Stimulated activated CD4-positive, alpha-beta T cell treated with anti-CD3 and anti-CD28 coated beads, TNF-alpha, amount 100 ng/mL, for 1 hour (primary cell): ENCODE data around the gene USP16.
A peak's percentile ranks its signal among the peaks of the same experiment; 100 is the strongest.

Experiments
- DNase-seq, 3 donors: peaks; one replicate each; pipeline ENCODE4 v3.0.0-alpha.2; 2020; ENCODE audit warnings: low read depth in 3 of 3, low spot score in 1 of 3

USP16 gene

DNA sequence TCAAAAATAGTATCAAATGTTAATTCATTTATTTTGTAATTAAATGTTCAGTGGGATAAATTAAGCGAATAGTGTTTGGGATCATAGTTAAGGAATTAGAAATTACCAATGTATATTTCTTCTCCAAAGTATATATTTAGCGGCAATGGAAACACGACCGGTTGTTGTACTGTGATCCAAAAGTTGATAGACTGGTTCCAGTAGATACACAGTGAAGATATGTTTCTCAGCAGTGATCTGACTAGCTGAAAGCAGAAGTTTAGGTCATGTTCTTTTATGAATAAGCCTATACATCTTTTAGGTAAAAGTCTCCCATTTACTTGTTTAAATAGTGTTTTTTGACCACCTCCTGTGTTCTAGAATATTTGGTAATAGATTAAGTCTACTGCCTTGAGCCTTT is 8.8 kb downstream of the USP16 start:
- no peak for DNase-seq

DNA sequence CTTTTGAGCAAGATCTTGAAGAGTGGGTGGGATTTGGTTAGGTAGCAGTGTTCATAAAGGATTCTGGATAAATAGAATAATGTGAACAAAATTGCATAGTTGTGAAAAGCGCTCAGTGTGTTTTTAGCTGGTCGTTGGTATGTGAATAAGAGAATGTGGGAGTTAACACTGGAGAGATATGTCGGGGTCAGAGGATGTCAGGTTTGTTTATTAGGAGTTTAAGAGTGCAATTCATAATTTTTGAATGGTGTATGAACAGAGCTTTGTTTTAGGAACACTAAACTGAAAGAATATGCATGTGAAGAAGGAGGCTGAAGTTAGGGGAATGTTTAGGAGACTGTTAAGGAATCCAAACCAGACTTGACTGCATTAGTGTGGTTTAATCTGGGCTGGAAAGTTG is 9.4 kb downstream of the USP16 start:
- DNase-seq: no peak

DNA sequence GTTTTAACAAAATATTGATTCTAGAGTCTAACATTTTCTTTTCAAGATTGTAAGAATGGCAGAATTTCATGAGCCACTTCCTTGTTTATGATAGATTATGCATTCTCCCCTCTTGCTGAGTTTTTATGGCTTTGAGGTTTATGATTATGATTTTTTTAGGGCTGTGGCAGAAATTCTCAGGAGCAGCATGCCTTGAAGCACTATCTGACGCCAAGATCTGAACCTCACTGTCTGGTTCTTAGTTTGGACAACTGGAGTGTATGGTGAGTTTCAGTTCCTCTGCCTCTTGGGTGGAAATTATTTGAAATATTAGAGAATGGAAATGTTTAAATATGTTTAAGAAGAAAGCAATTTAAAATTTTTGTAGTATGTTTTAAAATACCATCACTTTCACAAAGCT is 10.2 kb downstream of the USP16 start:
- no peak for DNase-seq

DNA sequence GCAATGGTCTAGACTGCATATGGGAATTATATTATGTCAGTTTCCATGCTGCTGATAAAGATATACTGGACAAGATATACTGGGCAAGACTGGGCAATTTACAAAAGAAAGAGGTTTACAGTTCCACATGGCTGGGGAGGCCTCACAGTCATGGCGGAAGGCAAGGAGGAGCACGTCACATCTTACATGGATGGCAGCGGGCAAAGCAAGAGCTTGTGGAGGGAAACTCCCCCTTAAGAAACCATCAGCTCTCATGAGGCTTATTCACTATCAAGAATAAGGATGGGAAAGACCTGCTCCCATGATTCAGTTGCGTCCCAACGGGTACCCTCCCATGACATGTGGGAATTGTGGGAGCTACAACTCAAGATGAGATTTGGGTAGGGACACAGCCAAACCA is 27.8 kb downstream of the USP16 start:
- DNase-seq: no peak

DNA sequence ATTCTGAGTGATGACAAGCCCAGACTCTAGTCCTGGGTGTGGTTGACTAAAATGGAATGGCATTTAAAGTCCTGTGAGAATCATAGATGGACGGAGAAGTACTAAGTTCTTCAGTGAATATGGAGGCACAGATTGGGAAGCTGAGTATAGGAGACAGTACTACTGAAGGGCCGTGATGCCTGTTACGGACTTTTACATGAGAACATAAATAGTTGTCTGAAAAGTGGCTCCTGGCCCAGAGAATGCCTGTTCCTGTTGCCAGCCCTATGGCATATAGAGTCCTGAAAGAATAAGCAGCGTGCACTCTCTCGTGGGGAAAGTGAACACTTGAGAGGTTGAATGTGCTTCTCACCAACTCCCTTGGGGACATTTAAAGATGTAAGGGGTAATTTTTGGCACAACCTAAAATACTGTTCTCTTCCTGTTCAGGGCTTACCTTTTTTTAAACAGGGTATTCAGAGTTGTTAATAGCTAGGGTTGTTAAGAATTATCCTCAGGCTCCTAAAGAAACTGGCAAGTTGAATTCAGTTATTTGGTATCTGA is 28.6 kb downstream of the USP16 start:
- DNase-seq: no peak

DNA sequence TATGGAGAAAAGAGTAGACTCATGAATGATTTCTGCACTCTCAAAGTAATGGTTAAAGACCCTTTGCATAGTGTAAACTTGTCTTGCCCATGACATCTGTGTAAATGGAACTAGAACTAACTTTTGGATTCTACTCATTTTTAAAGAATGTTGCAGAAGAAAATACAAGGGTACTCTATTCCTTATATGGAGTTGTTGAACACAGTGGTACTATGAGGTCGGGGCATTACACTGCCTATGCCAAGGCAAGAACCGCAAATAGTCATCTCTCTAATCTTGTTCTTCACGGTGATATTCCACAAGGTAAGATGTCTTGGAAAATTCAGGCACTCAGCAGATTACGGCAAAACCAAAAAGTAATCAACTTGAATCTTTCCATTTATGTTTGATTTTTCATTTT is 29.2 kb downstream of the USP16 start:
- no peak for DNase-seq

DNA sequence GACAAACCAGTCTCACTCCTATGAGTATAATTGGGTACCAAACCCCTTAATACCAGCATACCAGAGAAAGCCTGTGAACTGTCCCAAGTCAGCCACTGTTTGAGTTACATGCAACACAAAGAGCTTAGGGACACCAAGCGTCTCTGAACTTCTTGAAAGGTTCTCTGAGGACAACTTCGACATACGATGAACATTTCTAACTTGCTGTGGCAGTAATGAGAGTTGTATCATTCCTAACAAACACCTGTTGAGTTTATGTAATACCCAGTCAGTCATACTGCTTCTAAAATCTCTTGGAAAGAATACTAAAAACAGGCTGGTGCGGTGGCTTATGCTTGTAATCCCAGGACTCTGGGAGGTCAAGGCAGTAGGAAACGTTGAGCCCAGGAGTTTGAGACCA is 30.6 kb downstream of the USP16 start:
- DNase-seq: no peak

DNA sequence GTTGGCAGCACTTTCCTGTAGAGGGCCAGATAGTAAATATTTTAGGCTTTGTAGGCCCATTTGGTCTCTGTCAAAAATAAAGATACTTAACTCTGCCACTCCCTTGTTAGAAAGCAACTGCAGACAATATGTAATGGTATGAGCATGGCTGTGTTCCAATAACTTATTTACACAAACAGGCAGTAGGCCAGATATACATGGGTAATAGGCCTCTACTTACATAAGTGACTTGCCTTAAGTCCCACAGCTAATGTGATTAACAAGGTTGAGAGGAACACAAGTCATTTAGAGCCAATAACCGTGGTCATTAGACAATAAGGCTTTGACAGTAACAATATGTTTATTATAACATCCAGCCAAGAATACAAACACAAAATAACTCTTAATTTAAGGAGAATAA is 31.5 kb downstream of the USP16 start:
- DNase-seq: no peak

DNA sequence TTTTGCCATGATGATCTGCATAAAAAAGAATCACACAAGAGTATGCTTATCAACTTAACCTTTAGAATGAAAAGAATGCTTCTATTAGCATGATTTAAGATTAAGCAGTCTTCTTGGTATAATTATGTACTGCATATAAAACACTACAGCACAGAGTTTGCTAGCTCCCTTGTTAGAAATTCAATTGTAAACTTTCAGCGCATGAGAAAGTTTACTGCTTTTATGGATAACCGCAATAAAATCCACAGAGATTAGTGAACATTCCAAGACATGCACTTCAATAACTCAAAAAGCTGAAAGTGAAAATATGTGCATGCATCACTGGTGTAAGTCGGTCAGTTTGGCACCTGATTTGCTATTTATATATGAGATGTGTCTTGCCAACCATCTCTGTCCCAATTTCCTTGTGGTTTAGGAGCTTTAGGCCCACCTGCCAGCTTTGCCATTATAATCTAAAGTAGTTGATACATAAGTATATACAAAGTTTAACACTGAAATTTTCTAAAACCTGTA is 32.1 kb downstream of the USP16 start:
- no peak for DNase-seq

DNA sequence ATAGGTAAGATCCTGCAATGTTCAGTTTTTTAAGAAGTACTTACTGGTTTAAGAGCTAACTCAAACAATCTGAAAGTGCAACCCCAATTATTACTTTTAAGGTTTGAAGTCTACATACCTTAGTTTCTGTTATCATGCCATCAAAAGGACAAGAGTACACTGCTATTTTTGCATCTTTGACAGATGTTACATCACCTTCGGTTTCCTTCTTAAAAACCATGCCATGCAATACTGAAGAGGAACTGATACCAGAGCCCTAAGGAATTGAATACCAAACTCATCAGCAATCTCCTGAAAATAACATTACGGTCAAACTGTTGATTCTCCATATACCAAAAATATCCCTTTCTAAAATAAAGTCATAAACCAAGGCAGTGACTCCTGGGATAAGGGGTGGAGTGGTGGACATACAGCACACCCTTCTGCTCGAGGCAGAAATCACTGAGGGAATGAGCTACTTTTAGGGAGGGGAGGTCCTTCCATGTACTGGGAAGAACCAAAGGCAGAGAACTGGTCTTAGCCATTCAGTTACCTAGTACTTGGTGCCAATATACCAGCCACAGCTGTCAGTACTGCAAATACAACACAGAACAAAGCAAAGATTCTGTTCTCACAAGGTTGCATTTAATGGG is 40.5 kb downstream of the USP16 start:
- no peak for DNase-seq

DNA sequence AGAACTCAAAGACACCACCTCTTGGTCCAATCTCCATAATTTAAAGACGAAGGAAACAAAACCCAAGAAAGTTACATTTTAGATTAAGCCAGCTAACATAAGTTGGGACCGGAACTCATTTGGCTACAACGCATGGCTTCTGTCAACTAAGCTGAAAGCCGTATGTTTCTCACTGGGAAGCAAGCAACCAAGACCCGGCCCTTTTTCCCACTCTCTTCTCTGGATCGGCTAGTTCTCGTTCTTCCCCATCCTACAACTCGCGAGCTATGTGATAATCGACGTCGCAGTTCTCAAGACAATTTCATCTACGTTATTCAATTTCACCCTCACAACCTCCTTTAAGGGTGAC is 48.4 kb downstream of the USP16 start:
- no peak for DNase-seq

DNA sequence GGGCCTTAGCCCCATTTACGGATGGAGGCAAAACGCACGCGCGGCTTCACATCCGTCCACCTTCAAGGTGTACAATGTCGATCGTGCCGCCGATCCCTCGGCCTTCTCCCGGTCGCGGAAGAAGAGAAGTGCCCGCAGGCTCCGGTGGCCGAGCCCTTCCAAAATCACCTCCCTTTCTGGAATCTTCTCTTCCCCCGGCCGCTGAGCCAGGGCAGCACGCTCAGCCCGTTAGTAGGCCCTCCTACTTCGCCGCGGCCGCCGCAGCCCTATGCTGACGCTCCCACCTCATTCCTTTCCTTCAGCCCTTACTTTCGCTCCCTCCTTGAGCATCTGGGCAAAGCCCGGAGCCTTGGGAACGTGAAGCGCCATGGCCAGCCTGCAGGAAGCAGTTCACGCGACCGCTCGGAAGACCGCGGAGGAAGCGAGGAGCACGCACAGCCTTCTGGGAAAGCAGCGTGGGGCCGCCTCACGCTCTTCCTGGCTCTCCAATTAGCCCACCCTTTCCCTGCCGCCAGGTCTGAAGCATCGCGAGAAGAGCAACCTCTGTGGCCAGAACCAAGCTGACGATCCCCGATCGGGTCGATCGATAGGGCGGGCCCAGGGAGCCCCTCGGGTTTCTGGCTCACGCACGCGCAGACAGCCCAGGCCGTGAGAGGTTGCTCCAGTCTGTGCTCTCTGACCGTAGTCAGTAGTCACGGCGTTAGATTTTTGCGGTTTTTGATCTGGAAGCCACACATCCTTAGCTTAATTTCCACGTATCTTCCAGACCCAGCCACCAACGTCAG is 48.9 kb downstream of the USP16 start, which contains the start of gene CCT8:
TSS of gene CCT8 (minus strand) at position 427 of the 785 bp plus-strand sequence. CDS start at position 369, 58 bp downstream.
- peak; percentile 92 to 97 (median 97) for DNase-seq

DNA sequence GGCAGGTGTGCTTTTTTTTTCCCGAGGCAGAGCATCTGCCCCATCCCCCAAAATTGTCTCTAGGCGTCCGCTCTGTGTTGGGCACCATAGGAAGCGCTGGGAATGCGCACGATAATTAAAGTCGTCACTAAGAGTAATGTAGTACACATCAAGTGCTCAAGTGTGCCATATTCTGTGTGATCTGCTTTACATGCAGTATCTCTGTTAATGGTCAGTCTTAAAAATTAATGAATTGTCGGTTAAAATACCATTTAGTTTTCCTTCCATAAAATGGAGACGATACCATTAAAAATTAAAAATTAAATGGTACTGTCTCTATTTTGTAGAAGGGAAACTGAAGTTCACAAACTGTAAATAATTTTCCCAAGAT is 49.5 kb downstream of the USP16 start:
- no peak for DNase-seq

DNA sequence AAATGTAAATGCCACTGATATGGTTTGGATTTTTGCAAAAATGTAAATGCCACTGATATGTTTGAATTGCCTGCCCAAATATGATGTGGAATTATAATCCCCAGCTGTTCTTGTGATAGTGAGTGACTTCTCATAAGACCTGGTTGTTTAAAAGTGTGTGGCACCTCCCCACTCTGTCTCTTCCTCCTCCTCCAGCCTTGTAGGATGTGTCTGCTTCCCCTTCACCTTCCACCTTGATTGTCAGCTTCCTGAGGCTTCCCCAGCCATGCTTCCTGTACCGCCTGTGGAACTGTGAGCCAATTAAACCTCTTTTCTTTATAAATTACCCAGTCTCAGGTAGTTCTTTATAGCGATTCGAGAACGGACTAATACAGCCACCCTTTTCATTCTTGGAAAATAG is 50.3 kb downstream of the USP16 start:
- no peak for DNase-seq

DNA sequence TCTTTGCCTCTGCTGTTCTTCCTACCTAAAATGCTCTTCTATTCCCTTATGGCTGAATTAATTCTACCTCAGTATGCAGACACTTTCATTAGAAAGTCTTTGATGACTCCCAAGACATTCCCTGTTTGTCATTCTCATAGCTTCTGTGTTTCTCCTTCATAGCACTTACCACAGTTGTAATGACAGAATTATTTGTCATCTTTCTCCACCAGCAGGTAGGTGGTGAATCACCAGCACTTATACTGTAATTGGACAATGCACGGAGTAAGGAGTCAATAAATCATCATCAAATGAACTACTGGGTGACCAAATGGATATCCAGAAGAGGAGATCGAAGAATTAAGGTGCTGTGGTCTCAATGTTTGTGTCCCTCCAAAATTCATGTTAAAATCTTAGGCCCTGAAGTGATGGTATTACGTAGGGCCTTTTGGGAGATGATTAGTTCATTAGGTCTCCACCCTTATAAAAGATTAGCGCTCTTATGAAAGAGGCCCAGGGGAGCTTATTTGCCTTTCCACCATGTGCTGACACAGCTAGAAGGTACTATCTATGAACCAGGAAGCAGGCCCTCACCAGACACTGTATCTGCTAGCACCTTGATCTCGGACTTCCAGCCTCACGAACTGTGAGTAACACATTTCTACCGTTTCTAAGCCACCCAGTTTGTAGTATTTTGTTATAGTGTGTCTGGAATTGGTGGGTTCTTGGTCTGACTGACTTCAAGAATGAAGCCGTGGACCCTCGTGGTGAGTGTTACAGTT is 51.4 kb downstream of the USP16 start:
- DNase-seq: no peak

DNA sequence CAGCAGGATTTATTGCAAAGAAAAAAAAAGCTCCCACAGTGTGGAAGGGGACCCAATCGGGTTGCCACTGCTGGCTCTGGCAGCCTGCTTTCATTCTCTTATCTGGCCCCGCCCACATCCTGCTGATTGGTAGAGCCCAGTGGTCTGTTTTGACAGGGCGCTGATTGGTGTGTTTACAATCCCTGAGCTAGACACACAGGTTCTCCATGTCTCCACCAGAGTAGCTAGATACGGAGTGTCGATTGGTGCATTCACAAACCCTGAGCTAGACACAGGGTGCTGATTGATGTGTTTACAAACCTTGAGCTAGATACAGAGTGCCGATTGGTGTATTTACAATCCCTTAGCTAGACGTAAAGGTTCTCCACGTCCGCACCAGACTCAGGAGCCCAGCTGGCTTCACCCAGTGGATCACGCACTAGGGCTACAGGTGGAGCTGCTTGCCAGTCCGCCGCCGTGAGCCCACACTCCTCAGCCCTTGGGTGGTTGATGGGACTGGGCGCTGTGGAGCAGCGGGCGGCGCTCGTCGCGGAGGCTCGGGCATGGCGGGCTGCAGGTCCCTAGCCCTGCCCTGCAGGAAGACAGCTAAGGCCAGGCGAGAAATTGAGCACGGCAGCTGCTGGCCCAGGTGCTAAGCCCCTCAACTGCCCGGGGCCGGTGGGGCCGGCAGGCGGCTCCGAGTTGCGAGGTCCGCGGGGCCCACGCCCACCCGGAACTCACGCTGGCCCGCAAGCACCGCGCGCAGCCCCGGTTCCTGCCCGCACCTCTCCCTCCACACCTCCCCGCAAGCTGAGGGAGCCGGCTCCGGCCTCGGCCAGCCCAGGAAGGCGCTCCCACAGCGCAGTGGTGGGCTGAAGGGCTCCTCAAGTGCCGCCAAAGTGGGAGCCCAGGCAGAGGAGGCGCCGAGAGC is 52.5 kb downstream of the USP16 start:
- DNase-seq: peak in 2 of 3 donors; percentile 27 to 45

DNA sequence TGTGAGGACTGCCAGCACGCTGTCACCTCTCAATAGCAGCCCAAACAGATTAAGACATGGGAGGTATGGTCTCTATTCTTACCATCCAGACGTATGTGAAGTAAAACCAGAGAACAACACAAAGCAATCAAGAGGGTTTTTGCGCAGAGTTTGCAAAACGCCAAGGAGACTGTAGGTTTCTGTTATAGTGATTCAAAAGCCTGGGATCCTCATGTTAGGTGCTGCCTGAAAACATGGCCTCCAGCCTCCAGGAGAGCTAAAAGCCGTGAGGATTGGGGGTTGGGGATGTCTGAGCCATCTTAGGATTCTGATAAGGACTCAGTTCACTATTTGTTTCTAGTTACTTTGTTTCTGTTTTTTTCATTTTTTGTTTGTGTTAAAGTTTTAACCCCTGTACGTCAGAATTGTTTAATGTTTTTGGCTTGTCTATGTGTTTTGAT is 53.2 kb downstream of the USP16 start:
- DNase-seq: no peak

DNA sequence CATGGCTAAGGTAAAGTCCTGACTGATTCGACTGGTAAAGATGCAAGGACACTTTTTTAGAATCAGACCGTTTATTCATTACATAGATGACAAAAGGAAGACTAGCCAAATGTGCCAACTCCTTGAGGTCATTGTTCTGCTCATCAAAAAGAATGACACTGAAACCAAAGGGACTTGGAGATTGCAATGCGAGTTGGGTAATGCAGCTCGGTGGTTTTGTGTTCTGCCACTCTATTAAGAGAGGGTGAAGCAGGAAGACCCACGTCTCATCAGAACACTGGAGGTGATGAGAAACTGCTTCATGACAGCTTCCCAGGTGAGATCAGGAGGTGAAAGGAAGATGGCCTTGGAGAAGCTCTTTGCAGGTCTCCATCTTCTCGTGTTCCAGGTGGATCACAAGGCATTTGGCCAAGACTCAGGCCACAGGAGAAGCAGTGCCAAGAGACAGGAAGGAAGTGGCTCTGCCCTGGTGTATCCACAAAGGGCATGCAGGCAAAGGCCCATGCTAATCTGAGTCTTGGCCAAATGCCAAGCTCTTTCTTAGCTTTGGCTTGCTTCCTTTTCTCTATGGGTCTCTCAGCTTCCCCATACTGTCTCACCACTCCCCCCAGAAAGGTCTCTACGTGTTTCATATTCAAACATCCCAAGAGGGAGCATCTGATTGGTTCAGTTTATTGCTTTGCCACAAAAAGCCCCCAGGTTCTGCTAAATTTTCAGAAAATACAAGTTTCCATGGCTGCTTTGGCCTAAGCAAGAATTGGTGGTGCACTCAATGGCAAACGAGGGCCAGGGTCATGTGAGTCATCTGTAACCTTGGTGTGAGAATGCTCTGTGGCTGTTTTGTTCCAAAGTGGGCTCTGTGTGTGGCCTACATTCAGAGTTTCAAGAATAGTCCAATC is 54.6 kb downstream of the USP16 start:
- DNase-seq: no peak

DNA sequence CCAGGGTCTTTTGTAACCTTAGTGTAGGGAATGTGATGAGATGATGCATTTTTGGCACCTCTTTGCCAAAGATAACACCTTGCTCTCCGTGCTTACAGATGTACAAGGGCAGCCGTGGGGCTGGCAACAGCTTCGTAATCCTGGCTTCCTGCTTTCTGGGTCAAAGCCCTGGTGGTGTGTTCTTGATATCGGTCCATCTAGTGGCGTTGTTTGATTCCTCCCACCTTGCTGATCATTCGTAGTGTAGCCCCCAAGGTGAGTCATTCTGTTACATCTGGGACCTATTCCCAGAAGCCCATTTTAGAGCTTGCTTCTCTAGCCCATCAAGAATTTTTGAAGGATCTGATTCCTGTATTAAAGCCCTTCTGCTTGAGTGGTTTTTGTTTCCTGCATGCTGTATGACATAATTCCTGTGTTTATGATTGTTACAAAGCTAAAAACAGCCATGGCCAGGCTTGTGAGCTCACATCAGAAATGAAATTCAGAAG is 56.0 kb downstream of the USP16 start:
- no peak for DNase-seq
